Frontal cortex (tissue), 4 donors: ENCODE results near the gene NEB. TPM values are rescaled to one million over a fixed set of nuclear protein-coding genes. Genes with fewer than 3 reads are reported as not detected.
A peak's percentile ranks its signal among the peaks of the same experiment; 100 is the strongest.
"Not testable (repeated sequence)": the region's sequence is repeated elsewhere in the genome, so short reads cannot be mapped to it uniquely, and the experiment has no call there.

Experiments
- DNase-seq, 2 donors: peaks; one replicate each; pipeline ENCODE4 v3.0.0; 2012; ENCODE audit warnings: low spot score in 2 of 2
- FAIRE-seq: peaks from 2 replicates; lab custom pipeline; 2012; peaks lifted over from hg19 to GRCh38; lab: Jason Lieb, UNC
- total RNA-seq: library from RNA; depleted of rRNA; stranded (reverse); fragments of >200 nt; gene quantifications from one replicate; pipeline ENCODE4 v1.2.3, GENCODE V29; 2014
- donor health status: control.
- donor health status: control.
- donor health status: control.

The NEB gene
- total RNA-seq, 1 donor from 2014 or later: 0.41 TPM

DNA sequence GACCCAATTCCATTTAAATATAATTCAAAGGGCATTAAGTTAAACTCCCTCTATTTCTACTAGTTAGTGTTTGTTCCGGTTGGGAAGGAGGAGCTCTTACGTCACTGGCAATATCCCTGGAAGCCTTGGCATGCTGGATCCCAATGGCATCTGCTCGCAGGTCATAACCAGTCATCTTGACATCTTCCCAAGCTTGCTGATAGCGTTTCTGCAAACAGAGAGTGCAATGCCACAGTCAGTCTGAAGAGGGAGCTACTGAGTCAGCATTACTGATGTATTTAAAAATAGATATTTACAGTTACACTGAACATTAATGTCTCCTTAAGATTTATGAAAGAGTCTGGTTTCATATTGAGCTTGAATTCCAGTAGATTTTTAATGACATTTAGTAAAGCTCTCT lies 153.6 kb downstream of the NEB start:
- FAIRE-seq: peak; percentile 33
- DNase-seq: not testable (repeated sequence)

- FAIRE-seq (no peak), DNase-seq (no peak)
These were observed 157.2 kb downstream of the NEB start for GRCh38 chr2:151577116-151577515.

DNA sequence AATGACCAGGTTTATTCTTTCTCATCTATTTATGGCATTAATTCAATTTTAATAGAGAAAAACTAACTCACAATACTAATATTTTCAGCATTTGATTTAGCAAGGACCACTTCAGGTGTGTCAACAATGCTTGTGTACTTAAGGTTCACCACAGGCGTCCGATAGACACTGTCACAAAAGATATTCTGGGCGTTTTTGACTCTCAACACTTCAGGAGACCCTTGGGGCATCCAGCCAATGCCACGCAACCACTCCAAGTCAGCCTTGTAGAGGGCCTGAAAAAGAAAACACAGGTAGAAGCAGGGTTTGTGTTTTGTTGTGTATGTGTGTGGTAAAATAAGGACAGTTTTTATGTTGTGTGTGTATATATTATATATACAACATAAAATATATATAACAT lies 158.2 kb downstream of the NEB start:
- FAIRE-seq (no peak), DNase-seq (no peak)

DNA sequence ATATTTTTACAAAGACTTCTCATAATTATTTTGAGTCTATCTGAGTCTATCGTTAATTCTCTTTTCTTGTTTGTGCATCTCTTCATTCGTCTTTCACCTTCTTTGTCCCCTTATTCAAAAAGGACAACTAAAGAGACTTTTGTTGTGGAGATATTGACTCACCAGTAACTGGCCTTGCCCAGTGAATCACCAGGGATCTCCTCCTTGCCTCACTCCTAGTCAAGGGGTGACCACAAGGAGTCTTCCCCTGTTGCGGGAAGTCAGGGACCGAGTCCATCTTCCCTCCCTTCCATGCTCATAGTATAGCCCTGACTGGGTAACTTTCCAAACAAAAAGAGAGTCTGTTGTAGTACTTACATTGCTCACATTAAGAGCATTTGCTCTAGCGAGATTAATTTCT lies 158.9 kb downstream of the NEB start:
- DNase-seq (no peak), FAIRE-seq (no peak)

GRCh38 chr2:151570191-151570590 lies 164.1 kb downstream of the NEB start:
- DNase-seq: no peak
- no peak for FAIRE-seq

DNA sequence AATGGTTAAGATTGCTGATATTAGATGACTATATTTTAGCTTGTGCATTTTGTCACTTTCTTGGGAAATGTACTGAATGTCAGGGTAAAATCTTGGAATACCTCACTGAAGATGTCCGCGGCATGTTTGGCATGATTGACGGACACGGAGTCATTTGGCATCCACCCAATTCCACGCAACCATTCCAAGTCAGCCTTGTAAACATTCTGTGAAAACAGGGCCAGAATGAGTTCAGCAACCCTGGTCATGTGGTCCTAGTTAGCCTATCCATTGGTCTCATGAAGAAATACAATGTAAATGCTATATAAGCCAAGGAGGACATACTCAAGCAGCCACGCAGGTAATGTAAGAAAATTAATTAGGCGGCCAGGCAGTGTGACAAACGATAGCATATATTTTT lies 165.1 kb downstream of the NEB start:
- no peak for DNase-seq

DNA sequence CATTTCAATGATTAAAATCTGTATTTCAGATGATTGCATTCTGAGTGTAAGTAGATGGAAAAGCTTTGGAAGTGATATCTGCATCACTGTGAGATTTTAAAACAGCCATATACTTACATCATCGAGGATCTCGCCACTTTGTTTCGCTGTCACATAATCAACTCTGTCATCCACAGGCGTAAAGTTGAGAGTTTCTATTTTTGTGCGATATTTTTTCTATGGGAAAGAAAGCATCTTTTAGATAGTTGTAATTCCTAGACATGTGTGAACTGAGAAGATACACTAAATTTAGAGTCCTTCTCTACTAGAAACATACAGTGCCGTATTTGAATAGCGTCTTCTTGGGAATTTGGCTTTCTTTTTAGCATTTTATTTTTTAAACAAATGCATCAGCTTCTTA lies 165.8 kb downstream of the NEB start:
- no peak for FAIRE-seq
- DNase-seq: no peak

More for the DNA sequence above, 165.1 kb downstream of the NEB start:
- no peak for FAIRE-seq

DNA sequence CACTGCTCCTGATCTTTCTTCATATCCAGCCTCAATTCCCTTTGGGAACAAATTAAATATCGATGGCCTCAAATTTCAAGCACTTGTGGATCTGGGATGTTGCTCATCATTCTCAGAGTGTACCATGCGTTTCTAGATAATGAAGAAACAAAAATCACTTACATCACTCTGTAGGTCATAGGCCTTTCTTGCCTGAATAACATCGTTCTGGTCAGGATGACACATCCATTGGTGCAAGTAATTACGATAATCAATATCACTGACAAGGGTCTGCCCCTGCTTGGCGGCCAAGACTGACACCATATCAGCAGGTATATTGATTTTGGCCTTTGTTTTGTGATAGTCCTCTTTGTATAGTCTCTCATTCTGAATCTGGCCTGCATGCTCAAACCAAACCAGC lies 167.3 kb downstream of the NEB start:
- no peak for FAIRE-seq

DNA sequence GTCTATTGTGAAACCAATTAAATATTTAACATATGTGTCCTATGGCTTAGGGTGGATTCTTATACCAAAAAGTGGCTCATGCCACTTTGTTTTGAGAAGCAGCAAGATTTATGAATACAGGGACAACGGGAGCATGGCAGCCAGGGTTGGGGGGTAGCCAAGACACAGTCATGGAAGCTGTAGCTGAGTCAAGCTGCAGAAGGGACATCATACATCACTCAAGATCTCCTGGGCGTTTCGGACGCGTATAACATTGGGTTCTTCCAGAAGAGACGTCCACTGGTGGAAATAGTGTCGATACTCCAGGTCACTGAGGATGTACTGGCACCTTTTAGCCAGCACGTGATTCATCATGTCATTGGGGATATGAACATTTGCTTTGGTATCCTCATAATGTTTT lies 171.9 kb downstream of the NEB start:
- no peak for DNase-seq
- FAIRE-seq: no peak

More for the DNA sequence above, 167.3 kb downstream of the NEB start:
- no peak for DNase-seq

DNA sequence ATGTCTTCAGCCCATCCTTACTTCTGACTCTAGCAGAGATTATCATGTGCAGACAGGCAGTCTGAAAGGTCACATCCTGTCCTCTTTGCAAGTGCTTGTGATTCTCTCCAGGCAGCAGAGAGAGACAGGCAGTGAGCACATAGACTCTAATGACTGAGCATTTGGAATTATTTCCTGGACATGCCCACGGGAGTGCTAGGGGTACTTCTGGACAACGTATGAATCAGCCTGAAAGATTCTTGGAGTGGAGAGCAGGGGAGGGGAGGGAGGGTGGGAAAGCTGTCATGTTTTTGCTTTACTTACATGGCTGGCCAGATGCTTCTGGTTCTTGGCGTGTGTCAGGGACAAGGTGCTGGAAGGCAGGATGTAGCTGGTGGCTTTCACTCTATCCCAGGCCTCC lies 174.0 kb downstream of the NEB start:
- DNase-seq (no peak), FAIRE-seq (no peak)

DNA sequence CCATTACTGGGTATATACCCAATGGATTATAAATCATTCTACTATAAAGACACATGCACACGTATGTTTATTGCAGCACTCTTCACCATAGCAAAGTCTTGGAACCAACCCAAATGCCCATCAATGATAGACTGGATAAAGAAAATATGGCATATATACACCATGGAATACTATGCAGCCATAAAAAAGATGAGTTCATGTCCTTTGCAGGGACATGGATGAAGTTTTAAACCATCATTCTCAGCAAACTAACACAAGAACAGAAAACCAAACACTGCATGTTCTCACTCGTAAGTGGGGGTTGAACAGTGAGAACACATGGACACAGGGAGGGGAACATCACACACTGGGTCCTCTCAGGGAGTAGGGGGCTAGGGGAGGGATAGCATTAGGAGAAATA lies 174.8 kb downstream of the NEB start:
- DNase-seq, FAIRE-seq: not testable (repeated sequence)

DNA sequence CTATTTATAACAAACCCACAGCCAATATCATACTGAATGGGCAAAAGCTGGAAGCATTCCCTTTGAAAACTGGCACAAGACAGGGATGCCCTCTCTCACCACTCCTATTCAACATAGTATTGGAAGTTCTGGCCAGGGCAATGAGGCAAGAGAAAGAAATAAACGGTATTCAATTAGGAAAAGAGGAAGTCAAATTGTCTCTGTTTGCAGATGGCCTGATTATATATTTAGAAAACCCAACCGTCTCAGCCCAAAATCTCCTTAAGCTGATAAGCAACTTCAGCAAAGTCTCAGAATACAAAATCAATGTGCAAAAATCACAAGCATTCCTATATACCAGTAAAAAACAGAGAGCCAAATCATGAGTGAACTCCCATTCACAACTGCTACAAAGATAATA lies 176.4 kb downstream of the NEB start:
- not testable (repeated sequence) for FAIRE-seq, DNase-seq

- FAIRE-seq (no peak), DNase-seq (no peak)
These were observed 178.2 kb downstream of the NEB start for GRCh38 chr2:151556121-151556520.

DNA sequence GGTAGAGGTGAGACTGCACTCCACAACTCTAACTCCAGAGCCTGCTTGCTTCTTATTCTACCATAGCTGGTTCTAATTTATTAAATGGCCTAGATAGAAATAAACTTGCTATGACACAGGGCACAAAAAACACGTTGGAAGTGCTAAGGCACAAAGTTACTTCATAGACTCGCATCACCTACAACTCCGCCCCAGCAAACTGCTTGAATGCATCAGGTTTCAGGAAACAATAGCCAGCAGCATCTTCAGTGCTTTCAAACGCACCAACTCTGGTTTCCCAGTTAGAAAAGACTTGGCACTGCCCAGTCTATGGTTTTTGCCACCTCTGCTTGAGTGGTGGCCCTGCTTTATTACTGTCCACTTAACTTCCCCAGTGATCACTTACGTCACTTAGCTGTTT lies 182.0 kb downstream of the NEB start:
- no peak for DNase-seq
- no peak for FAIRE-seq

- no peak for DNase-seq
- FAIRE-seq: no peak
These were observed 182.7 kb downstream of the NEB start for GRCh38 chr2:151551556-151551955.

DNA sequence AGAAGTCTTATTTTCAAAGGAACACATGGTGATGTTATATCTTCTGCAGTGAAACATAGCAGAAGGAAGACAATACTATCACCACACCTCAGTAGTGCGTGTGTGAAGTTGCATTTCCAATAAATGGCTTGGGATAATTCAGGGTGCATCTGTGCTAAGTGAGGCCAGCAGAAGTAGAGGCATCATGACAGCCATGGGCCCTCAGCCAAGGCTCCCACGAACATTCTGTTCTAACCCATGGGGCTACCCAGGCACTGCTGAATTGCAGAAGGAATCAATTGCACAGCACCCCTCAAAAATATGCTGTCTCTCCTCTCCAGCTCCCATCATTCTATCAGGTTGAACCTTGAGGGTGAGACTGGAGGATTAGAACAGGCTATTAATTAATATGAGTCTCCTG lies 185.1 kb downstream of the NEB start:
- DNase-seq: no peak
- no peak for FAIRE-seq

DNA sequence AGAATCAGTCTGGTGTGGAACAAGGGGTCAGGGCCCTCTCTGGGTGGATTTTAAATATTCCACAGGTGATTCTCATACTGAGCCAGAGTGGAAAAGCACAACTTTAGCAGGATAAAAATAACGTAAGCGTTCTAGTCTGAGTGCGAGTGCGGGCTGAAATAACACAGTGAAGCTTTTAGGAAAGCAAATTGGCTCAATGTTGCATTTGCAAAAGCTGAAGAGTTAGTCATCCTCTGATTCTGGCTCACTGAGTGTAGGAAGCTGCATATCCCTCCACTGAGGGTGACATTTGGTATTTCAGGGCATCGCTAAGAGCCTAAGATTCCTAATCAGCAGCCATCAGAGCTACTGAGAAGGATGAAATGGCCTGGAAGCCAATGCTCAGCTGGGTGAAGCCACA lies 189.8 kb downstream of the NEB start:
- FAIRE-seq: no peak
- peak in 1 of 2 donors; percentile 11 for DNase-seq

DNA sequence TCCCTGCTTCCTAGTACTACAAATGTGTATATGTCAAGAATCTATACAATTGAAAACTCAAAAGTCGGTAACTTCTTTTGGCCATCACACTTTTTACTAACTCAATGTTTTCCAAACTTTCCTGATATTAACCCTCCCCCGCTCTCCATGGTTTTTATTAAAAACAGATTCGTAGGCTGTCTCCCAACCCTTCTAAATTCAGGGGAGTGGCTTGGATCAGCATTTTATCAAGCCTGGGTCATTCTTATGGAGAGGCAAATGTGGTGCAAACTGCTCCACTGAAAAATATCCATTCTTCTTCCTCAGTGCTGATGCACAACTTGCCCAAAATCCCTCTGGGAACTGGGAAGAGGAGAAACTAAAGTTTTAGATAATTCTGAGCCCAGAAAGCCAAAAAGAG lies 190.4 kb downstream of the NEB start:
- no peak for DNase-seq
- FAIRE-seq: no peak

- FAIRE-seq (no peak), DNase-seq (no peak)
These were observed 200.3 kb downstream of the NEB start for GRCh38 chr2:151534001-151534400.

DNA sequence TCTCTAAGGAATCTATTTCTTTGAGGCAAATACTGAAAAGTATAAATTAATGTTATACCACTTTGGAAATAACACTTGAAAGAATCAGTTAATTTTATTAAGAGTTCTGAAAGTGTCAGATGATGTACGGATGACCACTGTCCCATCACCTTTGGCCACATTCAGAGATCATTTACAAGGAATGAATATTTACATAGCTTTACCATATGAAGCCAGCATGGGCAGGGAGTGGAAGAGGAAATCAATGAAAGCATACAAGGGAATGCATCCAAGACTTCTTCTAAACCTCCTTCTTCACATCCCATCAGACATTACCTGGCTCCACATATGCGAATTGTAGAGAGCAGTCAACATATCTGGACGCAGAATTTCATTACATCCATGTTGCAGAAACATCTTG lies 201.1 kb downstream of the NEB start:
- FAIRE-seq: no peak
- no peak for DNase-seq

GRCh38 chr2:151526572-151527090 lies 207.6 kb downstream of the NEB start:
- DNase-seq (no peak), FAIRE-seq (no peak)

- FAIRE-seq: no peak
- no peak for DNase-seq
These were observed 208.4 kb downstream of the NEB start for GRCh38 chr2:151525821-151526373.
